HCT116 (cell line): ENCODE measurements around the gene ATF7IP. TPM values are rescaled to one million over a fixed set of nuclear protein-coding genes. Genes with fewer than 3 reads are reported as not detected.

Experiments
- ATAC-seq: fragments of 200-7000 bp; cut with Tn5 transposase; 2 replicates; pipeline ENCODE4 v1.9.1; 2020; ENCODE audit warnings: mild to moderate bottlenecking, moderate library complexity
- BruUV-seq: library from RNA; stranded (reverse); fragments of 400-500 nt; replicated peaks from 2 replicates; lab custom pipeline; 2021; lab: Mats Ljungman, UMichigan
- CTCF ChIA-PET: fragments of 300-600 bp; sonication (Branson Sonifier 250); formaldehyde crosslinking; loops from one replicate; lab custom pipeline; 2021; ENCODE audit warnings: antibody characterized with exemption; lab: Charles Lee
- POLR2A ChIA-PET: fragments of 300-600, 350-600 bp; sonication (Branson Sonifier 250); formaldehyde crosslinking; loops from one replicate; lab custom pipeline; 2021; ENCODE audit warnings: antibody characterized with exemption; lab: Charles Lee
- RAD21 ChIA-PET, 2 experiments: fragments of 300-600 bp; sonication (Branson Sonifier 250); formaldehyde crosslinking; loops; one replicate each; lab custom pipeline; 2023; ENCODE audit warnings: low total read pairs in 2 of 2; ENCODE audit not compliant: uncharacterized antibody in 2 of 2, unreplicated experiment in 2 of 2, low non-redundant PET in 1 of 2; lab: Charles Lee
- DNase-seq: peaks from one replicate; pipeline ENCODE4 v3.0.0-alpha.2; 2010; ENCODE audit warnings: low read depth, low spot score
- H2AFZ ChIP-seq: fragments of 200-600 bp; shearing (Covaris generic), sonication (generic); 2 replicates; pipeline ENCODE4 v1.6.1; 2017; ENCODE audit warnings: low read depth, mixed run types, mixed read lengths, antibody characterized with exemption, low read length; ENCODE audit not compliant: poor library complexity, severe bottlenecking
- H3K27ac ChIP-seq: 2 replicates; pipeline ENCODE4 v1.5.1; 2012; ENCODE audit warnings: low read depth, low read length
- H3K27me3 ChIP-seq: fragments of 200-600 bp; sonication (generic); 2 replicates; pipeline ENCODE4 v1.6.1; 2016; ENCODE audit warnings: mixed run types, low read length, mixed read lengths; ENCODE audit not compliant: insufficient read depth
- H3K36me3 ChIP-seq, 2 experiments: fragments of 200-500 bp in 1 of 2; fragments of 200-600 bp in 1 of 2; sonication (Bioruptor generic) in 1 of 2; sonication (generic) in 1 of 2; 2 replicates each; pipeline versions ENCODE4 v1.5.1 to v1.6.1; 2014 to 2016; ENCODE audit warnings: low read length in 2 of 2, inconsistent platforms in 1 of 2, mixed read lengths in 1 of 2, mixed run types in 1 of 2; ENCODE audit not compliant: insufficient read depth in 2 of 2, control insufficient read depth in 1 of 2
- H3K4me1 ChIP-seq, 2 experiments: fragments of 200-600 bp in 1 of 2; sonication (generic) in 1 of 2; 2 replicates each; pipeline versions ENCODE4 v1.5.1 to v1.6.1; 2012 to 2017; ENCODE audit warnings: low read length in 2 of 2, inconsistent platforms in 1 of 2, mild to moderate bottlenecking in 1 of 2, mixed read lengths in 1 of 2, mixed run types in 1 of 2, moderate library complexity in 1 of 2; ENCODE audit not compliant: insufficient read depth in 2 of 2, control insufficient read depth in 1 of 2
- H3K4me2 ChIP-seq: fragments of 200-600 bp; sonication (generic); 2 replicates; pipeline ENCODE4 v1.6.1; 2017; ENCODE audit warnings: mixed run types, low read length, mixed read lengths
- H3K4me3 ChIP-seq, 2 experiments: fragments of 200-600 bp in 1 of 2; sonication (generic) in 1 of 2; replicated peaks in 1 of 2; 2 replicates each; pipeline ENCODE4 v1.5.1; 2011 to 2016; ENCODE audit warnings: low read length in 2 of 2, control low read depth in 1 of 2, low read depth in 1 of 2, mild to moderate bottlenecking in 1 of 2, mixed read lengths in 1 of 2, mixed run types in 1 of 2
- H3K79me2 ChIP-seq: fragments of 200-600 bp; sonication (generic); 2 replicates; pipeline ENCODE4 v1.6.1; 2017; ENCODE audit warnings: mild to moderate bottlenecking, mixed run types, low read length, moderate library complexity, mixed read lengths; ENCODE audit not compliant: insufficient read depth
- H3K9ac ChIP-seq: fragments of 200-600 bp; sonication (generic); 2 replicates; pipeline ENCODE4 v1.6.1; 2016; ENCODE audit warnings: low read length, mixed read lengths
- H3K9me2 ChIP-seq: fragments of 200-600 bp; sonication (generic), shearing (Covaris generic); 2 replicates; pipeline ENCODE4 v1.6.1; 2017; ENCODE audit warnings: mixed run types, mild to moderate bottlenecking, moderate library complexity; ENCODE audit not compliant: insufficient read depth
- H3K9me3 ChIP-seq, 2 experiments: fragments of 200-500 bp in 1 of 2; fragments of 200-600 bp in 1 of 2; sonication (Bioruptor generic) in 1 of 2; sonication (generic) in 1 of 2; 2 replicates each; pipeline ENCODE4 v1.6.1; 2014 to 2017; ENCODE audit warnings: low read length in 2 of 2, mixed read lengths in 2 of 2, inconsistent platforms in 1 of 2, low read depth in 1 of 2, mild to moderate bottlenecking in 1 of 2, mixed run types in 1 of 2, moderate library complexity in 1 of 2; ENCODE audit not compliant: control insufficient read depth in 1 of 2, insufficient read depth in 1 of 2
- H4K20me1 ChIP-seq: fragments of 200-600 bp; sonication (generic), shearing (Covaris generic); 2 replicates; pipeline ENCODE4 v1.6.1; 2017; ENCODE audit warnings: mixed run types, mild to moderate bottlenecking, moderate library complexity; ENCODE audit not compliant: insufficient read depth
- CTCF ChIP-seq, 3 experiments: fragments of 200-600 bp in 1 of 3; sonication (generic) in 1 of 3; IDR thresholded peaks in 2 of 3; conservative IDR thresholded peaks in 1 of 3; 2 replicates each; pipeline ENCODE4 v1.5.1; 2012 to 2017; ENCODE audit warnings: low read depth in 2 of 3, low read length in 2 of 3, antibody characterized with exemption in 1 of 3, borderline replicate concordance in 1 of 3, control low read depth in 1 of 3, mild to moderate bottlenecking in 1 of 3, mixed read lengths in 1 of 3, mixed run types in 1 of 3, moderate library complexity in 1 of 3; ENCODE audit not compliant: insufficient read depth in 1 of 3
- EZH2phosphoT487 ChIP-seq: fragments of 200-600 bp; IDR thresholded peaks from 2 replicates; pipeline ENCODE4 v1.6.1; 2018; ENCODE audit warnings: antibody characterized with exemption, borderline replicate concordance
- JUND ChIP-seq: IDR thresholded peaks from 2 replicates; pipeline ENCODE4 v1.6.1; 2012
- RAD21 ChIP-seq: IDR thresholded peaks from 2 replicates; pipeline ENCODE4 v1.6.1; 2012; ENCODE audit warnings: low read depth, mild to moderate bottlenecking
- REST ChIP-seq: IDR thresholded peaks from 2 replicates; pipeline ENCODE4 v1.6.1; 2012; ENCODE audit warnings: low read depth
- SIN3A ChIP-seq: IDR thresholded peaks from 2 replicates; pipeline ENCODE4 v1.6.1; 2012; ENCODE audit warnings: low read depth
- TCF7L2 ChIP-seq: IDR thresholded peaks from 2 replicates; pipeline ENCODE4 v1.7.0; 2011; ENCODE audit warnings: borderline replicate concordance, inconsistent platforms; ENCODE audit not compliant: insufficient read depth, insufficient read length; ENCODE audit errors: extremely low read depth
- YY1 ChIP-seq: IDR thresholded peaks from 2 replicates; pipeline ENCODE4 v1.6.1; 2011; ENCODE audit warnings: low read length, low read depth, moderate library complexity, mild to moderate bottlenecking; ENCODE audit not compliant: insufficient replicate concordance; ENCODE audit errors: extremely low read depth
- ZBTB33 ChIP-seq: IDR thresholded peaks from 2 replicates; pipeline ENCODE4 v1.6.1; 2011; ENCODE audit warnings: mild to moderate bottlenecking, low read length, moderate library complexity; ENCODE audit not compliant: insufficient replicate concordance; ENCODE audit errors: extremely low read depth
- ZNF274 ChIP-seq: fragments of 200-500 bp; sonication (Bioruptor generic); IDR thresholded peaks from 2 replicates; pipeline ENCODE4 v1.6.1; 2014; ENCODE audit warnings: mild to moderate bottlenecking, low read depth, low read length, inconsistent platforms
- intact Hi-C: fragments of 100-400 bp; cut with micrococcal nuclease; formaldehyde crosslinking; loops from 2 replicates; pipeline ENCODE4 v1.10.0; 2022
- total RNA-seq: library from RNA; stranded (reverse); gene quantifications from one replicate; pipeline ENCODE4 v1.2.1, GENCODE V29; 2021; ENCODE audit not compliant: unreplicated experiment

Gene ATF7IP
- total RNA-seq, 1 experiment from 2014 or later: 38.6 TPM

GRCh38 chr12:14417715-14418114, 52.2 kb downstream of the ATF7IP start:
- 0 out of 2 replicates have a peak overlapping the region, but pooled peaks have one; percentile 17 for H3K4me2 ChIP-seq
- ChIA-PET CTCF (interaction anchor here (1.5 to 2.4 kb wide), 2 partner anchors 25 to 180 kb away, joined by 3 to 21 read pairs; no protein-coding TSS in a partner anchor), RAD21 (no interaction called here), POLR2A (interaction anchor here (0.6 kb wide), 1 partner anchor 52 kb away, joined by 3 read pairs; no protein-coding TSS in a partner anchor)
- H3K9me3 ChIP-seq: peaks cover 0 to under 1% of the 10 kb centered on the region in 2 experiments; a peak in 2 of 4 replicates
- intact Hi-C loops: loop anchor here (1.0 kb wide), 1 partner anchor 161 kb away; no protein-coding TSS in a partner anchor
- no peak overlapping the region for H3K9ac ChIP-seq
- BruUV-seq: no TSS peak
- no peaks in the 10 kb centered on the region for H4K20me1 ChIP-seq
- no peak overlapping the region for H3K4me3 ChIP-seq
- H3K27me3 ChIP-seq: no peaks in the 10 kb centered on the region
- H3K79me2 ChIP-seq: peaks cover 83% of the 10 kb centered on the region
- no peak overlapping the region for H2AFZ ChIP-seq
- peaks cover 0 to 19% of the 10 kb centered on the region in 2 experiments; a peak in 2 of 4 replicates for H3K4me1 ChIP-seq
- ATAC-seq: peak; percentile 49; the same call in 1 of the 2 replicates
- no peak for DNase-seq
- no peak overlapping the region for H3K27ac ChIP-seq
- H3K36me3 ChIP-seq: no peaks in the 10 kb centered on the region
- no peaks in the 10 kb centered on the region for H3K9me2 ChIP-seq
- TF ChIP-seq ZNF274: no peak
- TF ChIP-seq TCF7L2: no peak
- TF ChIP-seq CTCF (IDR thresholded peaks at IDR 0.05 in 2 of 3, conservative IDR thresholded peaks at IDR 0.05 in 1 of 3; ENCODE audit: borderline replicate concordance in 1 of 3, insufficient read depth in 1 of 3, low read depth in 2 of 3, low read length in 2 of 3): no peak
- TF ChIP-seq ZBTB33: no peak
- TF ChIP-seq JUND: no peak
- TF ChIP-seq RAD21: no peak
- no peak for TF ChIP-seq EZH2phosphoT487
- TF ChIP-seq REST: no peak
- no peak for TF ChIP-seq YY1
- TF ChIP-seq SIN3A: no peak
